Kidney (tissue), 14 donors: ENCODE measurements around the gene GDI1. TPM values are rescaled to one million over a fixed set of nuclear protein-coding genes. Genes with fewer than 3 reads are reported as not detected.

Experiments
- DNase-seq, 5 donors: peaks; one replicate each; pipeline ENCODE4 v3.0.0-alpha.2; 2013 to 2020
- FAIRE-seq: peaks from 2 replicates; lab custom pipeline; 2012; peaks lifted over from hg19 to GRCh38; lab: Jason Lieb, UNC
- H3K27ac ChIP-seq, 2 donors: one replicate each; pipeline ENCODE4 v1.7.0; 2013; ENCODE audit warnings: low read depth in 2 of 2, low read length in 2 of 2, inconsistent platforms in 1 of 2
- H3K27me3 ChIP-seq: one replicate; pipeline ENCODE4 v1.7.1; 2013; ENCODE audit warnings: low read length, inconsistent platforms; ENCODE audit not compliant: control insufficient read depth, insufficient read depth
- H3K36me3 ChIP-seq, 3 donors: one replicate each; pipeline versions ENCODE4 v1.7.0 to v1.7.1; 2013; ENCODE audit warnings: low read length in 3 of 3, control low read depth in 1 of 3, inconsistent platforms in 1 of 3; ENCODE audit not compliant: insufficient read depth in 3 of 3, control insufficient read depth in 2 of 3
- H3K4me1 ChIP-seq, 3 donors: one replicate each; pipeline versions ENCODE4 v1.7.0 to v1.7.1; 2013; ENCODE audit warnings: low read length in 3 of 3, inconsistent platforms in 1 of 3, low read depth in 1 of 3; ENCODE audit not compliant: control insufficient read depth in 2 of 3, insufficient read depth in 2 of 3
- H3K4me3 ChIP-seq, 3 donors: one replicate each; pipeline versions ENCODE4 v1.7.0 to v1.8.1; 2013; ENCODE audit warnings: low read length in 3 of 3, control low read depth in 1 of 3, inconsistent platforms in 1 of 3
- H3K9ac ChIP-seq, 3 donors: one replicate each; pipeline versions ENCODE4 v1.7.0 to v1.7.1; 2013; ENCODE audit warnings: low read length in 3 of 3, control low read depth in 1 of 3, inconsistent platforms in 1 of 3
- H3K9me3 ChIP-seq, 3 donors: one replicate each; pipeline versions ENCODE4 v1.7.0 to v1.7.1; 2013; ENCODE audit warnings: low read length in 3 of 3, control low read depth in 1 of 3, inconsistent platforms in 1 of 3; ENCODE audit not compliant: control insufficient read depth in 2 of 3, insufficient read depth in 1 of 3
- intact Hi-C: fragments of 100-400 bp; cut with DNase I; formaldehyde crosslinking; loops from one replicate; pipeline ENCODE4 v1.11.1; 2022
- polyA plus RNA-seq: library from polyadenylated mRNA; stranded (reverse); fragments of 350-450 nt; fragmentation: Illumina TruSeq; extraction: RNeasy Lipid Tissue Mini Kit (QIAGEN cat#74804); gene quantifications from one replicate; pipeline ENCODE4 v1.2.3, GENCODE V29; 2014; ENCODE audit warnings: low read depth, low replicate concordance; ENCODE audit not compliant: insufficient read depth
- total RNA-seq: library from RNA; stranded (reverse); fragmentation: NEBNext Ultra II Directional; extraction: Animal tissue kit (Norgen Biotek cat#: 25700); gene quantifications from one replicate; pipeline ENCODE4 v1.2.1, GENCODE V29; 2021
- TF ChIP-seq, protein P1 (sequence below): IDR thresholded peaks from 3 replicates; pipeline ENCODE4 v1.5.1; 2012; ENCODE audit warnings: mild to moderate bottlenecking, moderate library complexity, borderline replicate concordance; ENCODE audit not compliant: insufficient read depth; ENCODE audit errors: extremely low read depth
- donor health status: control.
- donor health status: control.
- donor health status: control.
- donor health status: control.
- donor health status: control.
- donor health status: DM: yes; HTN: yes; CAD: no.
- donor health status: Normal renal cell carcinoma (clear cell type).

Gene GDI1
- total and polyA plus RNA-seq, 2 donors from 2014 or later, result 92.5 to 116 TPM

DNA sequence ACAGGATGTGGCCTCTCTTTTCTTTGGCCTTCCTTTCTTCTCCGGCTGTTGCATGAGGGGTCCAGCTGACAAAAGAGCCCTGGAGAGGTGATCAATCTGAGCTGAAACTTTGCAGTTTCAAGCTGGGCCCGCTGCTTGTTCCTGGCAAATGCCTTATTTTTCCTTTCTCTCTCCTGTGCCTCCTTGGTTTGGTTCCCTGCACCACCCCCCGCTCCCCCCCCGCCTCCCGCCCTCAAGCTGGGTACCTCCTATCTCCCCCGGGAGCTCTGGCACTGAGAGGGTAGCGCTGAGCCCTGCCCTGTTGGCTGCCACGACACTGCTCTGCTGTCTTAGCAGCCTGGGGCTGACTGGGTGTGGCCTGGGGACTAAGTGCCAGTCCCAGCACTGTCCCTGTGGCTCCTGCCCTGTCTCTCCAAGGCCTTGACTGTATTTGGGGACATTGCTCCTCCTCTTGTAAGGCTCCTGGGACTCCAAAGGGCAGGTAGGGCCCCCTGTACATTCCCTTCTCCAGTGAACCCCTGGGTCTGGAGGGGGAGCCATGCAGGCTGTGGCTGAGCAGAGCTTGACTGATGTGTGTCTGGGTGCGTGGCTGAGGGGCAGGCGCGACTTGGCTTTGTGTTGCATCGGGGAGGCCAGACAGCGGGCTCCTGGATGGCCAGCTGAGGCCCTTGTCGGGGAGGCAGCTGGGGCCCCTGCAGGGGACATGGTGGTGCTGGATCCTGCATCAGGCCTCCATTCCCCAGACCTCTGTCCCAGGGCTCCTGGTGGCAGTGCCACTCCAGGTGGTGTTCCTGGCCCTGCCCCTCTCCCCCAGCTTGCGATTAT, 22.2 kb downstream of the GDI1 start:
- TF ChIP-seq, protein P1, sequence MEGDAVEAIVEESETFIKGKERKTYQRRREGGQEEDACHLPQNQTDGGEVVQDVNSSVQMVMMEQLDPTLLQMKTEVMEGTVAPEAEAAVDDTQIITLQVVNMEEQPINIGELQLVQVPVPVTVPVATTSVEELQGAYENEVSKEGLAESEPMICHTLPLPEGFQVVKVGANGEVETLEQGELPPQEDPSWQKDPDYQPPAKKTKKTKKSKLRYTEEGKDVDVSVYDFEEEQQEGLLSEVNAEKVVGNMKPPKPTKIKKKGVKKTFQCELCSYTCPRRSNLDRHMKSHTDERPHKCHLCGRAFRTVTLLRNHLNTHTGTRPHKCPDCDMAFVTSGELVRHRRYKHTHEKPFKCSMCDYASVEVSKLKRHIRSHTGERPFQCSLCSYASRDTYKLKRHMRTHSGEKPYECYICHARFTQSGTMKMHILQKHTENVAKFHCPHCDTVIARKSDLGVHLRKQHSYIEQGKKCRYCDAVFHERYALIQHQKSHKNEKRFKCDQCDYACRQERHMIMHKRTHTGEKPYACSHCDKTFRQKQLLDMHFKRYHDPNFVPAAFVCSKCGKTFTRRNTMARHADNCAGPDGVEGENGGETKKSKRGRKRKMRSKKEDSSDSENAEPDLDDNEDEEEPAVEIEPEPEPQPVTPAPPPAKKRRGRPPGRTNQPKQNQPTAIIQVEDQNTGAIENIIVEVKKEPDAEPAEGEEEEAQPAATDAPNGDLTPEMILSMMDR, result no peak
- Histone ChIP-seq H3K9me3 (no peaks in the 10 kb centered on the region), H3K9ac (no peak overlapping the region), H3K36me3 (no peaks in the 10 kb centered on the region), H3K27ac (no peak overlapping the region), H3K4me3 (peak overlapping the region; percentile 10 to 36 (median 25)), H3K27me3 (no peaks in the 10 kb centered on the region), H3K4me1 (no peaks in the 10 kb centered on the region)
- intact Hi-C loops, result no loop called here
- FAIRE-seq (no peak), DNase-seq (peak in 2 of 5 donors; percentile 33 to 46)

DNA sequence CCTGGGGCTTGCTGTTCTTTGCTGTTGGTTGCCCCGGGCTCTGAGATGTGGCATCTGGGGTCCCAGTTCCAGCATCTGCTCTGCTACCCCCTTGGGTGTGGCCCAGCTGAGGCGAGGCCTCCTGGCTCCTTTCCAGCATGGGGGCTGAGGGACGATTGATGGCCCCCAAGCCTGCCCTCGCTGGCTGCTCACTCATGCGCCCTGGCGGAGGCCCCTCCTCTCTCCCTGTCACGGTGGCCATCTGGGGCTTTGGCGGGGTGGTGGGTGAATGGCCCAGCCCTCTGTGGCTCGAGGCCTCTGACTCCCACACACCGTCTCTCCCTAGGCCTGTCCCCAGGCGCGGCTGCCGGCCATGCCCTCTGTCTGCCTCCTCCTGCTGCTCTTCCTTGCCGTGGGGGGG, 22.9 kb downstream of the GDI1 start:
- FAIRE-seq, result no peak
- intact Hi-C loops, result no loop called here
- H3K9ac ChIP-seq, result no peak overlapping the region

DNA sequence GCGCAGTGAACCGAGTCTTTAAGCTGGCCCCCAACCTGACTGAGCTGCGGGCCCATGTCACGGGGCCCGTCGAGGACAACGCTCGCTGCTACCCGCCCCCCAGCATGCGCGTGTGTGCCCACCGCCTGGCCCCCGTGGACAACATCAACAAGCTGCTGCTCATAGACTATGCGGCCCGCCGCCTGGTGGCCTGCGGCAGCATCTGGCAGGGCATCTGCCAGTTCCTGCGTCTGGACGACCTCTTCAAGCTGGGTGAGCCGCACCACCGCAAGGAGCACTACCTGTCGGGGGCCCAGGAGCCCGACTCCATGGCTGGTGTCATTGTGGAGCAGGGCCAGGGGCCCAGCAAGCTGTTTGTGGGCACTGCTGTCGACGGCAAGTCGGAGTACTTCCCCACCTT, 23.4 kb downstream of the GDI1 start:
- DNase-seq, result peak in 2 of 5 donors; percentile 31 to 75
- TF ChIP-seq, protein P1, result no peak

More for the DNA sequence above, 22.9 kb downstream of the GDI1 start:
- no peak overlapping the region for H3K4me3 ChIP-seq
- peak; percentile 27 to 68 (median 44) for DNase-seq
- no peaks in the 10 kb centered on the region for H3K4me1 ChIP-seq
- no peaks in the 10 kb centered on the region for H3K36me3 ChIP-seq
- TF ChIP-seq, protein P1, result no peak
- H3K27me3 ChIP-seq, result no peaks in the 10 kb centered on the region
- no peaks in the 10 kb centered on the region for H3K9me3 ChIP-seq
- H3K27ac ChIP-seq, result no peak overlapping the region

More for the DNA sequence above, 23.4 kb downstream of the GDI1 start:
- no peaks in the 10 kb centered on the region for H3K36me3 ChIP-seq
- H3K27ac ChIP-seq, result no peak overlapping the region
- H3K9ac ChIP-seq, result no peak overlapping the region
- H3K27me3 ChIP-seq, result no peaks in the 10 kb centered on the region
- intact Hi-C loops, result no loop called here
- no peaks in the 10 kb centered on the region for H3K9me3 ChIP-seq
- H3K4me3 ChIP-seq, result no peak overlapping the region
- no peaks in the 10 kb centered on the region for H3K4me1 ChIP-seq
- no peak for FAIRE-seq
